ENCODE data around the gene SKIC2.
"Not testable (repeated sequence)": the region's sequence is repeated elsewhere in the genome, so short reads cannot be mapped to it uniquely, and the experiment has no call there.

The SKIC2 gene

DNA sequence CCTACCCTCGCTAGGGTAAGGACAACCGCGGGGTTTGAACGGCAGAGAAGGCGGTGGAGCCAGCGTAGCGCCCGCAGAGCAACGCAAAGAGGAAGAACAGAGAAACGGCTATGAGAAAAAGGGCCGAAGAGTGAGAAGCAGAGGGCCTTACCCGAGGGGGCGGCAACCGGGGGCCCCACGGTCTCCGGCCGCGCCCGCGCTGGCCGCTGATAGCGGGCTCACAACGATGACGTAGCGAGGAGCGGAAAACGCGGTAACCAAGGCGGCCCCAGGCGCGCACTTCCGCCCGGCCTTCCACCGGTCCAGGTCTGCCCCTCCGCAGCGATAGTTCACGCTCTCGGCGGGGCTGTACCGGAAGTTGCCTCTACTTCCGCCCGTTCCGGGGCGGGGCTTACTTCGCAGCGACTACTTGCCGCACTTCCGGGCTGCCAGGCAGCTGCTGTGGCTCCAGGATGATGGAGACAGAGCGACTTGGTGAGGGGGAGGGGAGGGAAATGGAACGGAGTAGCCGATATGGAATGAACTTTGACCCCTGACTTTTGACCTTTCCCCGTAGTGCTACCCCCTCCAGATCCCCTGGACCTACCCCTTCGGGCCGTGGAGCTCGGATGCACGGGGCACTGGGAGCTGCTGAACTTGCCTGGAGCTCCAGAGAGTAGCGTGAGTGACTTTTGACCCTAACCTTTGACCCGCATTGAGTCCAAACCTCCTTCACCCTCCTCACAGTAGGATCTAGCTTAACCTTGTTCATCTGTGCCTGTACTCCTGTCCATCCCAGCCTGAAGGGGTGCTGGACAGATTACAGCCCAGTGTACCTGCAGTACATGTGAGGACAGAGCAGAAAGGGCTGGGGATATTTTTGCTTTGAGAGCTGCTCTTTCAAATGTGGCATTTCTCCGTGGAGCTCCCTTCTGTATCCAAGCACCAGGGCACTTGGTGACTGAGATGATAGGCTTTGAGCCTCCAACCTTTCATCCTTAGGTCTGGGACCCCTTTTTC, at the start of gene SKIC2, which contains the start of gene NELFE:
Gene SKIC2 (plus strand): TSS at position 435 of the 999 bp plus-strand sequence. CDS start 18 bp downstream, at position 453.
Gene NELFE (minus strand): TSS at position 231 of the 999 bp plus-strand sequence. CDS start 525 bp downstream, outside the sequence.
- peak; percentile 98 for DNase-seq (ENCODE audit: low spot score)

DNA sequence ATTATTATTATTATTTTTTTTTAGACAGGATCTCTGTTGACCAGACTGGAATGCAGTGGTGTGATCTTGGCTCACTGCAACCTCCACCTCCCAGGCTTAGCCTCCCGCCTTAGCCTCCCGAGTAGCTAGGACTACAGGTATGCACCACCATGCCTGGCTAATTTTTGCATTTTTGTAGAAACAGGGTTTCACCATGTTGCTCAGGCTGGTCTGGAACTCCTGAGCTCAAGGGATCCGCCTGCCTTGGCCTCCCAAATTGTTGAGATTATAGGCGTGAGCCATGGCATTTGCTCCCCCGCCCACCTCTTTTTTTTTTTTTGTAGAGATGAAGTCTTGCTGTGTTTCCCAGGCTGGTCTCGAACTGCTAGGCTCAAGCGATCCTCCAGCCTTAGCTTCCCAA, 49.7 kb upstream of the SKIC2 start:
- DNase-seq (ENCODE audit: low spot score) = not testable (repeated sequence)

DNA sequence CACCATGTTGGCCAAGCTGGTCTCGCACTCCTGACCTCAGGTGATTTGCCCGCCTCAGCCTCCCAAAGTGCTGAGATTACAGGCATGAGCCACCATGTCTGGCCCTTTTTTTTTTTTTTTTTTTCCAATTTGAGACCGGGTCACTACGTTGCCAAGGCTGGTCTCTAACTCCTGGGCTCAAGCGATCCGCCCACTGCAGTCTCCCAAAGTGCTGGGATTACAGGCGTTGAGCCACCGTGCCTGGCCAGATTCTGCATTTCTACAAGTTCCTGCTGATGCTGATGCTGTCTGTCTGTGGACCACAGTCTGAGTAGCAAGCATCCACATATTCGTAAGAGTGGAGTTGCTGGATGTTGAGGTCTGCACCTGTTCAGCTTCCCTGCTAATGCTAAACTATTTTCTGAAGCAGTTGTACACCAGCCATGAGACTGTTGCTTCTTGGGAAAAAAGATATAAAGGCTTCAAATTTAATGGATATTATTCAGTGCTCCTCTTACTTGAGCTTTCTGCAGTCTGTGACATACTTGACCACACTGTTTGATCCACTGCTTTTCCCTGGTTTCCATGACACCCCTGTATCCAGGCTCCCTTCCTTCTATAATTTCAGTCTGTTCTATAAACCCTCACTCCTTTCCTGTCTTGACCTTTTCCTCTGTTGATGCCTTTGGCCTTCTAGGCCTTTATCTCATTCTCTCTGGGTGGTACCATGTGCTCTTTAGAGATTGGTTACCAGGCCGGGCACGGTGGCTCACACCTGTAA, 47.0 kb upstream of the SKIC2 start:
- DNase-seq (ENCODE audit: low spot score) = no peak

DNA sequence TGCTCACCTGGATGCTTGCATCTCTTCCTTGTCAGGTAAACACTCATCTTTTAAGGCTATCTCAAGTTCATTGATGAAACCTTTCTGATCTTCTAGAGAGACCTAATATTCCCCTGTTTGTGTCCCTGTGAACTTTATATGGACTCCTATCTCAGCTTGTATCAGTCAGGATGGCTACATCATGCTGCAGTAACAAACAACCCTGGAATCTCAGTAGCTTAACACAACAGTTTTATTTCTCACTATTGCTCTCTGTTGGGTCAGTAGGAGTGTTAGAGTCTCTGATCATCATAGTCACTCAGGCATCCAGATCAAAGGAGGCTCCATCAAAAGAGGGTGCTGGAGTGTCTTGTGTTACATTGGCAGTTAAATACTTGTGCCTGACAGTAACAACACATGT, 43.6 kb upstream of the SKIC2 start:
- no peak for DNase-seq (ENCODE audit: low spot score)

DNA sequence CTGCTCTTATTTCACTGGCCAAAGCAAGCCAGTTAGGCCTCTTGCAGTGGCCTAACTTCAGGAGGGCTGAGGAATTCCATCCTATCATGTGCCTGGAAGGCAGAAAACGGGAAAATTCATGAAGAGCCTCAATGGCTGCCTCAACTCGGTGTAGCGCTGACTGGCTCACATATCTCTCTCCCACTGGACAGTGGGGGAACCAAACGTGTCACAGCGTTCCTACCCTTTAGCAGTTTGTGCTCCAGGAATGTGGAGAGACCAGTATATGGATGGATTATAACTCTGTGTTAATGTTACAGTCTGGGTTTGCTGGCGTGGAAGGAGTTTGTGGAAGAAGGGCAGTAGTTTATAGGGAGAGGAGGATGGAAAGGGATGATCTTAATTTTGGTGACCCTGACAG, 43.2 kb upstream of the SKIC2 start:
- DNase-seq (ENCODE audit: low spot score) = no peak

DNA sequence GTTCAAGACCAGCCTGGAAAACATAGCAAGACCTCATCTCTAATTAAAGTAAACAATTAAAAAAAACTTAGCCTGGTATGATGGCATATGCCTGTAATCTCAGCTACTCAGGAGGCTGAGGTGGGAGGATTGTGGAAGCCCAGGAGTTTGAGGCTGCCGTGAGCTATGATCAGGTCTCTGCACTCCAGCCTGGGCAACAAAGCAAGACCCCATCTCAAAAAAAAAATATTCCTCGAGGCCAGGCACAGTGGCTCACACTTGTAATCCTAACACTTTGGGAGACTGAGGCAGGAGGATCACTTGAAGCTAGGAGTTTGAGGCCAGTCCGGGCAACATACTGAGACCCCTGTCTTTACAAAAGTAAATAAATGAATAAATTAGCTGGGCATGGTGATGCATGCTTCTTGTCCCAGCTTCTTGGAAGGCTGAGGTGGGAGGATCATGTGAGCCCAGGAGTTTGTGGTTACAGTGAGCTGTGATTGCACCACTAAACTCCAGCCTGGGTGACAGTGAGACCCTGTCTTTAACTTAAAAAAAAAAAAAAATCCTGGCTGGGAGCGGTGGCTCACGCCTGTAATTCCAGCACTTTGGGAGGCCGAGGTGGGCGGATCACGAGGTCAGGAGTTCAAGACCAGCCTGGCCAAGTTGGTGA, 40.8 kb upstream of the SKIC2 start:
- no peak for DNase-seq (ENCODE audit: low spot score)

DNA sequence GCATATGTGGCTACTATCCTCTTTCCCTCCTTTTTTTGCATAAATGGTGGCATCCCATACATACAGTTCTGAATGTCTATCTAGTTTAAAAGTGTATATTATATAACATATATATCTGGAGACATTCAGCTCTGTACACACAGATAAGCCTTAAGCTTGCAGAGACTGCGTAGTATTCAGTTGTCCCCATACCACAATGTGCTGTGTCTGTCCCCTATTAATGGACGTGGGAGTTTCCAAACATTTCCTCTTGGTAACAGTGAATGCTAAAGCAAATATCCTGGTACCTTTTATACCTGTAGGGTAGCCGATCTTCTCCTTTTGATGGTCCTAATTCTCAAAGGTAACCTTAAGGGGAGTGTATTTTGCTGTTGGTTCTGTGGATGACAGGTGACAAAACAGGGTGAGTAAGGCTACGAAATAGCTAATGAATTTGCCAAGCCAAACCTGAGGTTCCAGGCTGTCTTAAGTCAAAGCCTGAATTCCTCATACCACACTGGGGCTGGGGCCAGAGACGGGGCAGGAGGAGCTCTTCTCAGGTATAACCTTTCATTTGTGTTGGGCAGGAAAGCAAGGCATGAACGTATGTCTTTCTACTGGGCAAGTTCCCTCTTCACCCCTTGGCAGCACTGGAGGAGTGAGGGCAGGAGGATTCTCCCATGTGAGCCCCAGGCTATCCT, 39.2 kb upstream of the SKIC2 start:
- no peak for DNase-seq (ENCODE audit: low spot score)

DNA sequence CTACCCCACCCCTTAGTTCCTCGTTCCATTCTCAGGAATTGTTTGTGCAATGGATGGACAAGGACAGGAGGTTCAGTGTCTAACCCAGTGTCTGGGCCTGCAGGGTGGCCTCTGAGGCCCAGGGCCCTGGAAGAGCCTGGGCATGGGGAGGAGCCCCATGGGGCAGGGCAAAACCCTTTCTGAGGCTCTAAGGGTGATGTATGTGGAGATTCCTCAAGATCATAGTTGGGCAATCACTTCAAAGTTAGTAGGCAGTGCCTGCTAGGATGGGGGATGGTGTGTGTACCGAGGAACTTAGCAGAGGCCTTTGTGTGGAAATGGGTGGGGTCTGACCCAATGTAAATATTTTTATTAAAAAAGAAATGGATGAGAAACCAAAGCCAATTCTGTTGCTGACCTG, 38.2 kb upstream of the SKIC2 start:
- no peak for DNase-seq (ENCODE audit: low spot score)

DNA sequence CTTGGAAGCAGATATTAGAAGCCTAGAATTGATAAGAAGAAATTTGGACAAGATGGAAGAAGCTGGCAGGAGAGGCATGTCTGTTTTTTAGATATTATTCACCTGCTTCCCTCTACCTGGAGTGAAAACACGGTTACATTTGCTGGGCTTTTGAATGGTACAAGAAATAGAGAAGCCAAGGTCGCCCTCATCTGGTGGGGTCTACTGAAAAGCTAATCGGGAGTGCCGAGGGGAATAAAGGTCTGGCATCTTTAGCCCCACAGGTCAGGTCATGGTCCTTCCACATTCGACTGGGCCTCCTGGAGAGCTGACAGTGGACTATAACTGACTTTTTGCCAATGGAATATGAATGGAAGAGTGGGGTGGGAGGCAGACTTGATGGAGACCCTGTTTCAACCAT, 36.0 kb upstream of the SKIC2 start:
- no peak for DNase-seq (ENCODE audit: low spot score)

DNA sequence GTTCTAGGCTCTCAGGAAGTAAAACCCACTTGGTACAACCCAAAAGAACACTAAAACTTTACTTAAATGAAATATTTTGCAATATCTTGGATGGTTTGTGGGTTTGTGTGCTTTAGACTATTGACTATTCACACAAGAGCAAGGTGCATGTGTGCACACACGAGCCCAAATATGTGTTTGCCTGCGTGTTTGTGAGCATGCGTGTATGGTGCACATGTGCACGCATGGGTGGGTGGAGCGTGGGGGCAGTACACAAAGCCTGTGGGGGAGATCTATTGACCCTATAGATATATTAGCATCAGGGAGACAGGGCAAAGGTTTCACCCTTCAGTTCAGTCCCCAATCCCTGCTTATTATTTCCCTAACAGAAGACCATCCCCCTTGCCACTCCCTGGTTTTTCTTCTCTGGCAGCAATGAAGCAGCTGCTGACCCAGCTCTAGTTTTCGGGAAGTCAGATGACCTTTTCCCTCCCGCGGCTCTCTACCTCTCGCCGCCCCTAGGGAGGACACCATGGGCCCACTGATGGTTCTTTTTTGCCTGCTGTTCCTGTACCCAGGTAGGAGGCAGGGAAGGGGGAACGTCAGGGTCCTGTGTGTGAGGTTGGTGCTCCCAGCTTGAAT, 31.6 kb upstream of the SKIC2 start, which contains the start of gene C2:
Gene C2 (plus strand): TSS at position 476 of the 621 bp plus-strand sequence. CDS start 36 bp downstream, at position 512.
- no peak for DNase-seq (ENCODE audit: low spot score)

DNA sequence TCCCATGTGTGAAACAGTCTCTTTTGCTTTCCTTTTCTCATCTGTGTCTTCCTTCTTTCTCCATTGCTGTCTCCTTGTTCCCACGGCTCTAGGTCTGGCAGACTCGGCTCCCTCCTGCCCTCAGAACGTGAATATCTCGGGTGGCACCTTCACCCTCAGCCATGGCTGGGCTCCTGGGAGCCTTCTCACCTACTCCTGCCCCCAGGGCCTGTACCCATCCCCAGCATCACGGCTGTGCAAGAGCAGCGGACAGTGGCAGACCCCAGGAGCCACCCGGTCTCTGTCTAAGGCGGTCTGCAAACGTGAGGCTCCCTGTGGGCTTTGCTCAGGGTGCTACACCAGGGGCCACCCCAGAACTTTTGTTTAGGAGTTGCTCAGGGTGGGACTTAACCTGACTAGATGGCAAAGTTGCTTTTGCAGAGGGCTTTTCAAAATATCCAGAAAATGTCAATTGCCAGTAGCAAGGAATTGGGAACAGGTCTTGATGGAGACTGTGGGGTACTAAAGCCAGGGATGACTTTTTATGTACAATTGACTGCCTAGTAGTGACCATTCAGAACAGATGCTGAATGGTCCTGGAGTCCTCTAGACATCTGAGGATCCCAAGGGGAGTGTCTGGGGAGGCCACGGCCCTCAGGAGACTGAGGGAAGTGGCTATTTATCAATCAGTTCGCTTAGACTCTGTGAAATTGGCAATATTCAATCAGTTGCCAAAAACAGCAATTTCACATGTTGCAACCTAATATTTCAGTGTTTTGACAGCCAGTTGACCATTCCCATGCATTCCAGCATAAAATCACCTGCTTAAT, 30.9 kb upstream of the SKIC2 start:
- no peak for DNase-seq (ENCODE audit: low spot score)

DNA sequence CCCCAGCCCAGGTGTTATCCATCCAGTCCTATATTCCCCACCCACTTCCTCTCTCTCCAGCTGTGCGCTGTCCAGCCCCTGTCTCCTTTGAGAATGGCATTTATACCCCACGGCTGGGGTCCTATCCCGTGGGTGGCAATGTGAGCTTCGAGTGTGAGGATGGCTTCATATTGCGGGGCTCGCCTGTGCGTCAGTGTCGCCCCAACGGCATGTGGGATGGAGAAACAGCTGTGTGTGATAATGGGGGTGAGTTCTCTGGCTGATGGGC, 30.4 kb upstream of the SKIC2 start:
- DNase-seq (ENCODE audit: low spot score) = no peak

DNA sequence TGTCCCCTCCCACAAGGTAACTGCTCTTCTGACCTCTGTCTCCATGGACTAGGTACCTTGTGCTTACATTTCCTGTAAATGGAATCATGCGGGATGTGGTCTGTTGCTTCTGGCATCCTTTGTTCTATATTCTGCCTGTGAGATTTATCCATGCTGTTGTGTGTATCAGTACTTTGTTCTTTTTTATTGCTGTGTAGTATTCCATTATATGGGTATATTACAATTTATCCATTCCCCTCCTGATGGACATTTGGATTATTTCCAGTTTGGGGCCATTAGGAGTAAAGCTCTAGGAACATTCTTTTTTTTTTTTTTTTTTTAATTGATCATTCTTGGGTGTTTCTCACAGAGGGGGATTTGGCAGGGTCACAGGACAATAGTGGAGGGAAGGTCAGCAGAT, 28.0 kb upstream of the SKIC2 start:
- no peak for DNase-seq (ENCODE audit: low spot score)

DNA sequence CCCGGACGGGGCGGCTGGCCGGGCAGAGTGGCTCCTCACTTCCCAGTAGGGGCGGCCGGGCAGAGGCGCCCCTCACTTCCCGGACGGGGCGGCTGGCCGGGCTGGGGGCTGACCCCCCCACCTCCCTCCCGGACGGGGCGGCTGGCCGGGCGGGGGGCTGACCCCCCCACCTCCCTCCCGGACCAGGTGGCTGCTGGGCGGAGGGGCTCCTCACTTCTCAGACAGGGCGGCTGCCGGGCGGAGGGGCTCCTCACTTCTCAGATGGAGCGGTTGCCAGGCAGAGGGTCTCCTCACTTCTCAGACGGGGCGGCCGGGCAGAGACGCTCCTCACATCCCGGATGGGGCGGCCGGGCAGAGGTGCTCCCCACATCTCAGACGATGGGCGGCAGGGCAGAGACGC, 26.8 kb upstream of the SKIC2 start:
- not testable (repeated sequence) for DNase-seq (ENCODE audit: low spot score)

DNA sequence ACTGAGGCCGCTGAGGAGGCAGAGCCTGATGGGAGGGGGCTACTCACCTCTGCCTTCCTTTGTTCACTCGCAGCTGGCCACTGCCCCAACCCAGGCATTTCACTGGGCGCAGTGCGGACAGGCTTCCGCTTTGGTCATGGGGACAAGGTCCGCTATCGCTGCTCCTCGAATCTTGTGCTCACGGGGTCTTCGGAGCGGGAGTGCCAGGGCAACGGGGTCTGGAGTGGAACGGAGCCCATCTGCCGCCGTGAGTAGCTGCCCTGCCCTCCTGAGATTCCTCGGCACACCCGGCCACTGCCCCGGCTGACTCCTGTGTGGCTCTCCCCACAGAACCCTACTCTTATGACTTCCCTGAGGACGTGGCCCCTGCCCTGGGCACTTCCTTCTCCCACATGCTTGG, 25.4 kb upstream of the SKIC2 start:
- no peak for DNase-seq (ENCODE audit: low spot score)

DNA sequence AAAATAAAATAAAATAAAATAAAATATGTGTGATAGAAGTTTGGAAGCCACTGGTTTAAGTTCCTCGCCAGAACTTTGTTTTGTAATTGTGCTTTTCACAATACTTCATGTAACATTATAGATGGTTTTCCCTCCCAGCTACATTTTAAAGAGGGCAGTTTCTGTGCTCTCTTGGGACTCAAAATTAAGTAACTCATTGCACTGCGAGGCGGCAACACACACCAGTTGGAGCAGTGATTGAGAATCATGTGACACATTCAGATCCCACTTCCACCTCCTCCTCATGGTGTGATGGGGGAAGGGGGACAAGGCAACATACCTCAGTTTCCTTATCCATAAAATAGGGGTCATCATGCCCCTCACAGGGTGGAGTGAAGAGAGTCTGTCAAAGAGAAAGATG, 24.0 kb upstream of the SKIC2 start:
- DNase-seq (ENCODE audit: low spot score) = no peak

DNA sequence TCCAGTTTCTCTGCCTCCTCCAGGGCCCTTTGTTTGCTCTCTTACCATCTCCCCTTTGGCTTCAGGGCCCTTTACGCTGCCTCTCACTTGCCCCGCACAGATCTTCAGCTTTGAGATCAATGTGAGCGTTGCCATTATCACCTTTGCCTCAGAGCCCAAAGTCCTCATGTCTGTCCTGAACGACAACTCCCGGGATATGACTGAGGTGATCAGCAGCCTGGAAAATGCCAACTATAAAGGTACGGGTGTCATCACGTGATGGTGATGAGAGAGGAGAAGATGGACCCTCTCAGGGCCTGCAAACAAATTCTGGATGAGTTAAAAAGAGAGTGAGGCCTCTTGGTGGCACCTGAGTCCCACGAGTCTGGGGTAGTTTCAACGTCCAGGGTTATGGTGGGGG, 23.2 kb upstream of the SKIC2 start:
- DNase-seq (ENCODE audit: low spot score) = no peak

DNA sequence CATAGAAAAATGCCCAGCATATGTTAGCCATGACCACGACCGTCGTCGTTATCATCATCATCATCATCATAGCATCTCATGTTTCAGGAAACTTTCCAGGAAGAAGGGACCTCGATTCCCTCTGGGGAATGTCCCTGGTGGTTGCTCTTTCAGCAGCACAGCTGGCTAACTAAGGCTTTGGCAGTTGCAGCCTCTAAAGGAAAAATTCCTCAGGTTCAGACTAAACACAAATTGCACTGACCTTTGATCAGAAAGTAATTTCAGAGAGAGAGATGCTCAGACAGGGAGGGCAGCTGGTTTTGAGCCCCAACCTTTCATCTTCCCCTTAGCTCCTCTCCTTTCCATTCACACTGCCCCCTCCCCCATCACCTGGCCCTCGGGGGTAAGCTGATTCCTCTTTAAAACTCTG, 18.7 kb upstream of the SKIC2 start:
- DNase-seq (ENCODE audit: low spot score) = no peak

DNA sequence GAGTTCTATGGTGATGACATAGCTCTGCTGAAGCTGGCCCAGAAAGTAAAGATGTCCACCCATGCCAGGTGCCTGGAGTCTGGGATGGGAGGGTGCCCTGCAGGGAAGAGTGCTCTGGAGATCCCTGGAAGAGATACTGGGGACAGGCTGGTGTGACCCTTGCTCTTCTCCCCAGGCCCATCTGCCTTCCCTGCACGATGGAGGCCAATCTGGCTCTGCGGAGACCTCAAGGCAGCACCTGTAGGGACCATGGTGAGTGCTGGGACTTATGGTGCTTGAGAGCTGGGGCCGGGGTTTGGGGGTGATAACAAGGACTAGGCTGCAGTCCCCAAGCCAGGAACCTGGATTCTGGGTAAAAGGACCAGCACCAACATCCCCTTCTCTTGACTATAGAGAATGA, 15.2 kb upstream of the SKIC2 start:
- DNase-seq (ENCODE audit: low spot score) = no peak

DNA sequence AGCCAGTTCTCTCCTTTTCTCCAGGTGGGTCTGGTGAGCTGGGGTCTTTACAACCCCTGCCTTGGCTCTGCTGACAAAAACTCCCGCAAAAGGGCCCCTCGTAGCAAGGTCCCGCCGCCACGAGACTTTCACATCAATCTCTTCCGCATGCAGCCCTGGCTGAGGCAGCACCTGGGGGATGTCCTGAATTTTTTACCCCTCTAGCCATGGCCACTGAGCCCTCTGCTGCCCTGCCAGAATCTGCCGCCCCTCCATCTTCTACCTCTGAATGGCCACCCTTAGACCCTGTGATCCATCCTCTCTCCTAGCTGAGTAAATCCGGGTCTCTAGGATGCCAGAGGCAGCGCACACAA, 13.8 kb upstream of the SKIC2 start:
- no peak for DNase-seq (ENCODE audit: low spot score)
